Measurements from ENCODE around the gene HK3. TPM values are rescaled to one million over a fixed set of nuclear protein-coding genes. Genes with fewer than 3 reads are reported as not detected.

Gene HK3
- total and polyA plus RNA-seq, 2 of the 8 experiments (the other 6 are each of a cell fraction or from before 2014, with no cell fraction given), result not detected

DNA sequence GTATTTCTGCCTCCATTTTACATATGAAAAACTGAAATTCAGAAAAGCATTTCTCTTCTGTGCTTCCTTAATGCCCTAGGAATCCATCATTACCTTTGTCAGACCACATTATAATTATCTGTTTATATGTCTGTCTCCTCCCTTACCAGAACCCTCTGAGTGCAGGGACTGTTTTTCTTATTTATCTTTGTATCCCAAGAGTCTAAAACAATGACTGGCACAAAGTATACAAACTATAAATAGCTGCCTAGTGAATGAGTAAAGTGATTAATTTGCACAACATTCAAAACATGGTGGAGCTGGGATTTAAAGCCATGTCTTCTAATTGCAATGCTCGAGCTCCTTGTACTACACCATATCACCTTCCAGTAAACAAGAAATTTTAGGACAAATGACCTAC is 49.3 kb upstream of the HK3 start (continued):
- no peak for TF ChIP-seq CBX8 (IDR thresholded peaks at IDR 0.05; ENCODE audit: borderline replicate concordance, low read depth, low read length)

All from H1 (cell line).